ENCODE data around the gene TBC1D17.

- TF ChIP-seq CTCF (IDR thresholded peaks at IDR 0.05) (no peak), ZFX (IDR thresholded peaks at IDR 0.05; ENCODE audit: borderline replicate concordance) (no peak)
These were observed 54.0 kb downstream of the TBC1D17 start for GRCh38 chr19:49931293-49932040.
